Aorta (tissue), 5 donors: ENCODE data around the gene RTP2. TPM values are rescaled to one million over a fixed set of nuclear protein-coding genes. Genes with fewer than 3 reads are reported as not detected.

ENCODE experiments used
- ATAC-seq: fragments of 200-7000 bp; cut with Tn5 transposase; one replicate; pipeline ENCODE4 v1.9.1; 2022; ENCODE audit warnings: moderate library complexity; ENCODE audit not compliant: low FRiP score
- DNase-seq, 2 donors: peaks; one replicate each; pipeline ENCODE4 v3.0.0-alpha.2; 2020
- H3K27ac ChIP-seq, 2 donors: one replicate each; pipeline ENCODE4 v1.5.1; 2013; ENCODE audit warnings: low read length in 2 of 2, mild to moderate bottlenecking in 2 of 2, moderate library complexity in 2 of 2, control low read depth in 1 of 2, inconsistent platforms in 1 of 2, low read depth in 1 of 2
- H3K27me3 ChIP-seq, 2 donors: one replicate each; pipeline ENCODE4 v1.6.1; 2013; ENCODE audit warnings: control low read depth in 1 of 2, low read length in 1 of 2, mild to moderate bottlenecking in 1 of 2, moderate library complexity in 1 of 2; ENCODE audit not compliant: insufficient read depth in 2 of 2, control insufficient read depth in 1 of 2
- H3K36me3 ChIP-seq, 2 donors: one replicate each; pipeline ENCODE4 v1.6.1; 2013; ENCODE audit warnings: control low read depth in 1 of 2, low read length in 1 of 2, mild to moderate bottlenecking in 1 of 2; ENCODE audit not compliant: insufficient read depth in 2 of 2, control insufficient read depth in 1 of 2
- H3K4me1 ChIP-seq, 2 donors: one replicate each; pipeline ENCODE4 v1.6.1; 2013; ENCODE audit warnings: low read length in 2 of 2, control low read depth in 1 of 2, mild to moderate bottlenecking in 1 of 2, moderate library complexity in 1 of 2; ENCODE audit not compliant: insufficient read depth in 2 of 2, control insufficient read depth in 1 of 2
- H3K4me3 ChIP-seq, 2 donors: one replicate each; pipeline ENCODE4 v1.5.1; 2013; ENCODE audit warnings: low read length in 2 of 2, control low read depth in 1 of 2, mild to moderate bottlenecking in 1 of 2
- H3K9me3 ChIP-seq: one replicate; pipeline ENCODE4 v1.6.1; 2013; ENCODE audit warnings: mild to moderate bottlenecking, low read length; ENCODE audit not compliant: control insufficient read depth
- WGBS, 2 donors: extraction: QIAGEN DNeasy Blood & Tissue Kit; methylation state at CpG; one replicate each; pipeline ENCODE4 v1.1.7; 2013; 5-methylcytosine and 5-hydroxymethylcytosine counted together
- intact Hi-C, 2 donors: fragments of 100-400 bp; cut with DNase I; formaldehyde crosslinking; loops; one replicate each; pipeline versions ENCODE4 v1.14.2 to v1.15.0; 2022
- polyA plus RNA-seq, 2 donors: library from polyadenylated mRNA; stranded (reverse); fragments of 200-250 nt; gene quantifications; one replicate each; pipeline ENCODE4 v1.2.3, GENCODE V29; 2013
- total RNA-seq, 2 donors: library from RNA; stranded (reverse); fragmentation: NEBNext Ultra II Directional; extraction: Animal tissue kit (Norgen Biotek cat#: 25700); gene quantifications; one replicate each; pipeline ENCODE4 v1.2.1, GENCODE V29; 2021
- donor health status: healthy with polysubstance abuse.
- donor health status: Bipolar disorder and iron deficiency.
- donor health status: DM: no; HTN: no; CAD: no.
- donor health status: DM: no; HTN: no; CAD: no.
- donor health status: DM: yes; HTN: yes; CAD: no.

RTP2 gene
- total and polyA plus RNA-seq, 4 donors = not detected

GRCh38 chr3:187708696-187709095 lies 6.3 kb upstream of the RTP2 start:
- no peak for DNase-seq
- intact Hi-C loops = no loop called here
- ATAC-seq = no peak

GRCh38 chr3:187706971-187707370 lies 4.6 kb upstream of the RTP2 start:
- WGBS, 2 donors = 87 to 96% methylated on average over 2 of the region's 2 CpGs
- intact Hi-C loops = no loop called here
- Histone ChIP-seq H3K9me3 (no peaks in the 10 kb centered on the region), H3K36me3 (no peaks in the 10 kb centered on the region), H3K4me1 (no peaks in the 10 kb centered on the region), H3K27me3 (no peaks in the 10 kb centered on the region), H3K27ac (no peak overlapping the region), H3K4me3 (no peak overlapping the region)
- DNase-seq = peak in 1 of 2 donors; percentile 85
- no peak for ATAC-seq

More at GRCh38 chr3:187708696-187709095, 6.3 kb upstream of the RTP2 start:
- no peaks in the 10 kb centered on the region for H3K36me3 ChIP-seq
- H3K9me3 ChIP-seq = no peaks in the 10 kb centered on the region
- no peak overlapping the region for H3K4me3 ChIP-seq
- no peaks in the 10 kb centered on the region for H3K4me1 ChIP-seq
- no peaks in the 10 kb centered on the region for H3K27me3 ChIP-seq
- H3K27ac ChIP-seq = no peak overlapping the region

GRCh38 chr3:187705164-187705563 lies 2.8 kb upstream of the RTP2 start:
- H3K36me3 ChIP-seq = no peaks in the 10 kb centered on the region
- ATAC-seq (no peak), DNase-seq (no peak)
- H3K27ac ChIP-seq = no peak overlapping the region
- H3K4me1 ChIP-seq = no peaks in the 10 kb centered on the region
- intact Hi-C loops = no loop called here
- H3K4me3 ChIP-seq = no peak overlapping the region
- no peaks in the 10 kb centered on the region for H3K9me3 ChIP-seq
- no peaks in the 10 kb centered on the region for H3K27me3 ChIP-seq

DNA sequence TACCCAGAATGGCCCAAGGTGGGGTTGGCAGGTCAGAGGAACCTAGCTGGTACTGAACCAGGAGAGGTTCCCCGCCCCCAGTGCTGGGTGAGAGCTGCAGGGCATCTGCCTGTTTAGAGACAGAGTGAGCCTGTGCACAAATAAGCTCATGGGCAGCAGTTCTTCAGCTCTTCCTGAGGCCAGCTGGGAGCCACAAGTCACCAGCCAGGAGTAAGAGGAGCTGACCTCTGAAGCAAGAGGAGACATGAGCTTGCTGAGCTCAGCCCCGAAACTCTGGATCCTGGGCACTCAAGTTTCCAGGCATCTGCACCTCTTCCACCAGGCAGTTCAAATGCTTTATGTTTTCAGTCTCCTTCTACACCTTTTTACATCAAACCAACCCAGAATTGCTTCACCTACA lies 2.1 kb downstream of the RTP2 start:
- 95 to 97% methylated on average over 2 of the region's 2 CpGs for WGBS, 2 donors

GRCh38 chr3:187698499-187699399 lies 3.6 kb downstream of the RTP2 start:
- Histone ChIP-seq H3K4me3 (no peak overlapping the region), H3K36me3 (no peaks in the 10 kb centered on the region), H3K27me3 (no peaks in the 10 kb centered on the region), H3K27ac (no peak overlapping the region), H3K9me3 (no peaks in the 10 kb centered on the region), H3K4me1 (no peaks in the 10 kb centered on the region)
- DNase-seq = no peak
- intact Hi-C loops = no loop called here
- WGBS, 2 donors = 92 to 93% methylated on average over 35 to 41 of the region's 42 CpGs
- no peak for ATAC-seq

More for the DNA sequence above, 2.1 kb downstream of the RTP2 start:
- Histone ChIP-seq H3K27me3 (no peaks in the 10 kb centered on the region), H3K4me3 (no peak overlapping the region), H3K9me3 (no peaks in the 10 kb centered on the region), H3K27ac (no peak overlapping the region), H3K36me3 (no peaks in the 10 kb centered on the region), H3K4me1 (no peaks in the 10 kb centered on the region)
- DNase-seq (no peak), ATAC-seq (no peak)
- intact Hi-C loops = no loop called here

DNA sequence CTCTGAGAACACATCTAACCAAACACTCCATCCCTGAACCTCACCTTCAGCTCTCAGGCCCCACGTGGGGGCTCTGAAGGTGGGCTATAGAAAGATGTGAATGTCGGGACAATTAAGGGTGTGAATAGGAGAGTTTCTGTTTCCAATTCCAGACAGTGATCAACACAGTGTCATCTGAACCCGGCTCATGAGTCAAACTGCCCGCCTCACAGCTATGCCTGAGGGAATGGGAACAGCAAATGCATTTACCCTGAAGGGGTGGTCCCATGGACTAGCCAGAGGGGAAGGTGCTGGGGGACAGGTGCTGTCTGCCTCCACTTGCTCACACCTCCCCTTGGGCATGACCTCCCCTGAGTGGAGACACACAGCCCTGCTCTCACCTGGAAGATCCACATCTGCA lies 6.3 kb downstream of the RTP2 start:
- DNase-seq = no peak
- 54% methylated on average over 4 of the region's 4 CpGs for WGBS, 2 donors
- Histone ChIP-seq H3K4me3 (no peak overlapping the region), H3K27ac (no peak overlapping the region), H3K36me3 (no peaks in the 10 kb centered on the region), H3K27me3 (no peaks in the 10 kb centered on the region), H3K9me3 (no peaks in the 10 kb centered on the region), H3K4me1 (no peaks in the 10 kb centered on the region)
- intact Hi-C loops = no loop called here
- ATAC-seq = peak; percentile 12

DNA sequence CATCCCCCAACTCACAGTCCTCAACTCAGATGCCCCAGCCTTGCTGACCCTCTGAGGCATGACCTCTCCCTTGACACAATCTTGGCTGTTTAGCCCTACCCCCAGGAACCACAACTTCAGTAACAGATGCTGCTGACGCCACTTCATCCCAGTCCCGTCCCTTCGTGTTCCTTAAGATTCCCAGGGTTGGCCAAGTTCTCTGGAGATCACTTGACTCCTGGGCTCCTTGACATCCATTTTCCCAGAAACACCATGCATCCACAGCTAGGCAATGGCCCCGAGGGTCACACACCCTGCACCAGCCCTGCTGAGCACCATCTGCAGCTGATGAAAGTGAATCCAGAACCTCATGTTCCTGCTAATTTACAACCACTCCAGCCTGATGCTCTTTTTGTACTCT lies 6.9 kb downstream of the RTP2 start:
- no peak for DNase-seq
- no peak overlapping the region for H3K27ac ChIP-seq
- 78 to 84% methylated on average over 4 of the region's 4 CpGs for WGBS, 2 donors
- ATAC-seq = no peak
- no peaks in the 10 kb centered on the region for H3K9me3 ChIP-seq
- H3K4me3 ChIP-seq = no peak overlapping the region
- no peaks in the 10 kb centered on the region for H3K27me3 ChIP-seq
- no peaks in the 10 kb centered on the region for H3K36me3 ChIP-seq
- intact Hi-C loops = no loop called here
- no peaks in the 10 kb centered on the region for H3K4me1 ChIP-seq

GRCh38 chr3:187694801-187695200 lies 7.6 kb downstream of the RTP2 start:
- H3K36me3 ChIP-seq = no peaks in the 10 kb centered on the region
- WGBS, 2 donors = 45 to 65% methylated on average over 3 of the region's 3 CpGs
- intact Hi-C loops = no loop called here
- H3K27me3 ChIP-seq = no peaks in the 10 kb centered on the region
- no peak for ATAC-seq
- no peaks in the 10 kb centered on the region for H3K4me1 ChIP-seq
- DNase-seq = no peak
- no peak overlapping the region for H3K4me3 ChIP-seq
- no peaks in the 10 kb centered on the region for H3K9me3 ChIP-seq
- no peak overlapping the region for H3K27ac ChIP-seq

DNA sequence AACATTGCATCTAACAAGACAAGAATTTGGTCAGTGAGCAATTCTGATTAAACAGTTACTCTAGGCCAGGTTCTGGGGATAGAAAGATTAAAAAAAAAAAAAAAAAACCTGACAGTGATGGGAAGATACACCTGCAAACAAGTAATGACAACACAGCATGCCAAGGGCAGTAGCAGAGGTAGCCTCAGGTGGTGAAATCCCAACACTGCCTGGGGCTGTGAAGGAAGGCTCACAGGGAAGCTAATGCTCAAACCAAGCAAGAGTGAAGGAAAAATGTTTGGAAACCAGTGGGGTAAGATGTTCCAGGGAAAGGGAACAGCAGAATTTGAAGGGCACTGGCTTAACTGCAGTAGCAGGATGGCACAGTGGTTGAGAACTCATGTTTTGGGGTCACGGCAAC lies 8.9 kb downstream of the RTP2 start:
- 93 to 95% methylated on average over 1 of the region's 1 CpG for WGBS, 2 donors
- intact Hi-C loops = no loop called here
- DNase-seq (no peak), ATAC-seq (no peak)
- Histone ChIP-seq H3K9me3 (no peaks in the 10 kb centered on the region), H3K4me1 (no peaks in the 10 kb centered on the region), H3K36me3 (no peaks in the 10 kb centered on the region), H3K27me3 (no peaks in the 10 kb centered on the region), H3K4me3 (no peak overlapping the region), H3K27ac (no peak overlapping the region)
